Natural killer cell (primary cell): ENCODE measurements around the gene ATG10. TPM values are rescaled to one million over a fixed set of nuclear protein-coding genes. Genes with fewer than 3 reads are reported as not detected.

Experiments
- ATAC-seq, 3 donors: fragments of 150-1000 bp in 2 of 3; fragments of 200-7000 bp in 1 of 3; cut with Tn5 transposase; 1 replicate in 1 of 3; 2 replicates in 2 of 3; pipeline ENCODE4 v1.10.0; 2021; ENCODE audit warnings: mild to moderate bottlenecking in 2 of 3, moderate library complexity in 2 of 3
- DNase-seq, 2 donors: peaks; one replicate each; pipeline versions ENCODE4 v3.0.0 to v3.0.0-alpha.2; 2013 to 2021; ENCODE audit warnings: mixed read lengths in 1 of 2
- H3K27ac ChIP-seq: one replicate; pipeline ENCODE4 v1.5.1; 2013; ENCODE audit warnings: mild to moderate bottlenecking, low read length
- H3K27me3 ChIP-seq: one replicate; pipeline ENCODE4 v1.6.1; 2013; ENCODE audit warnings: low read length; ENCODE audit not compliant: control insufficient read depth, insufficient read depth
- H3K36me3 ChIP-seq: one replicate; pipeline ENCODE4 v1.6.1; 2013; ENCODE audit warnings: low read length; ENCODE audit not compliant: control insufficient read depth, insufficient read depth
- H3K4me1 ChIP-seq: one replicate; pipeline ENCODE4 v1.6.1; 2013; ENCODE audit warnings: low read length; ENCODE audit not compliant: control insufficient read depth, insufficient read depth
- H3K4me3 ChIP-seq: one replicate; pipeline ENCODE4 v1.5.1; 2013; ENCODE audit warnings: low read length
- H3K9me3 ChIP-seq: one replicate; pipeline ENCODE4 v1.6.1; 2013; ENCODE audit warnings: low read length; ENCODE audit not compliant: control insufficient read depth, insufficient read depth
- H3K27ac Mint-ChIP-seq, 2 donors: one replicate each; pipeline ENCODE4 v1.8.0; 2022; ENCODE audit warnings: mild to moderate bottlenecking in 2 of 2, mixed read lengths in 2 of 2, moderate library complexity in 1 of 2
- H3K27me3 Mint-ChIP-seq, 2 donors: one replicate each; pipeline ENCODE4 v1.8.0; 2022; ENCODE audit warnings: low read depth in 2 of 2, mixed read lengths in 2 of 2
- H3K36me3 Mint-ChIP-seq: one replicate; pipeline ENCODE4 v1.8.0; 2022; ENCODE audit warnings: mixed read lengths
- H3K4me1 Mint-ChIP-seq, 2 donors: one replicate each; pipeline ENCODE4 v1.8.0; 2022; ENCODE audit warnings: mixed read lengths in 2 of 2
- H3K4me3 Mint-ChIP-seq: one replicate; pipeline ENCODE4 v1.8.0; 2022; ENCODE audit warnings: mild to moderate bottlenecking, moderate library complexity, mixed read lengths
- H3K9me3 Mint-ChIP-seq, 2 donors: one replicate each; pipeline ENCODE4 v1.8.0; 2022; ENCODE audit warnings: mixed read lengths in 2 of 2
- CTCF ChIP-seq: fragments of 200-600 bp; IDR thresholded peaks from one replicate; pipeline ENCODE4 v1.8.0; 2022; ENCODE audit warnings: antibody characterized with exemption
- WGBS: methylation state at CpG from one replicate; pipeline ENCODE4 v1.1.7; 2013; ENCODE audit warnings: missing lambda C conversion rate; ENCODE audit not compliant: insufficient coverage; 5-methylcytosine and 5-hydroxymethylcytosine counted together
- intact Hi-C: fragments of 100-400 bp; cut with micrococcal nuclease; formaldehyde crosslinking; loops from one replicate; pipeline ENCODE4 v1.14.2; 2022
- total RNA-seq, 4 donors: library from RNA; stranded (reverse); fragments of 120-200 nt in 1 of 4; gene quantifications; one replicate each; pipeline versions ENCODE4 v1.2.3 to v1.2.4, GENCODE V29; 2013 to 2022

Gene ATG10
- total RNA-seq, 3 donors from 2014 or later (not counting 1 experiment from before 2014, with no cell fraction given): 9.0 to 11.5 (median 11.4) TPM

- no CpG with 5 or more reads among the region's 1 CpG for WGBS
- intact Hi-C loops: no loop called here
- no peaks in the 10 kb centered on the region for H3K4me1 ChIP-seq
- Mint-ChIP-seq H3K9me3 (peaks cover 9 to 11% of the 10 kb centered on the region in 2 donors), H3K4me1 (no peaks in the 10 kb centered on the region), H3K4me3 (no peak overlapping the region), H3K27ac (no peak overlapping the region), H3K36me3 (peaks cover 21% of the 10 kb centered on the region), H3K27me3 (no peaks in the 10 kb centered on the region)
- no peak overlapping the region for H3K4me3 ChIP-seq
- ATAC-seq (no peak), DNase-seq (no peak)
- no peak overlapping the region for H3K27ac ChIP-seq
- no peaks in the 10 kb centered on the region for H3K36me3 ChIP-seq
- no peak for TF ChIP-seq CTCF
- H3K9me3 ChIP-seq: peaks cover 3% of the 10 kb centered on the region
- H3K27me3 ChIP-seq: no peaks in the 10 kb centered on the region
These were observed 119.8 kb downstream of the ATG10 start for GRCh38 chr5:82091617-82092016.

- no peaks in the 10 kb centered on the region for H3K4me1 ChIP-seq
- intact Hi-C loops: no loop called here
- Mint-ChIP-seq H3K4me3 (no peak overlapping the region), H3K36me3 (peaks cover 13% of the 10 kb centered on the region), H3K4me1 (no peaks in the 10 kb centered on the region), H3K27me3 (no peaks in the 10 kb centered on the region), H3K9me3 (peaks cover 6 to 8% of the 10 kb centered on the region in 2 donors), H3K27ac (no peak overlapping the region)
- WGBS: 93% methylated on average over 2 of the region's 2 CpGs
- no peak overlapping the region for H3K4me3 ChIP-seq
- H3K27ac ChIP-seq: no peak overlapping the region
- DNase-seq (no peak), ATAC-seq (no peak)
- H3K36me3 ChIP-seq: no peaks in the 10 kb centered on the region
- peaks cover 3% of the 10 kb centered on the region for H3K9me3 ChIP-seq
- no peak for TF ChIP-seq CTCF
- no peaks in the 10 kb centered on the region for H3K27me3 ChIP-seq
These were observed 123.7 kb downstream of the ATG10 start for GRCh38 chr5:82095536-82095935.

- no peak for DNase-seq
- Histone ChIP-seq H3K36me3 (no peaks in the 10 kb centered on the region), H3K4me1 (no peaks in the 10 kb centered on the region), H3K9me3 (peaks cover 3% of the 10 kb centered on the region), H3K27ac (no peak overlapping the region), H3K4me3 (no peak overlapping the region), H3K27me3 (no peaks in the 10 kb centered on the region)
- Mint-ChIP-seq H3K27ac (no peak overlapping the region), H3K4me3 (no peak overlapping the region), H3K27me3 (no peaks in the 10 kb centered on the region), H3K36me3 (peaks cover 13% of the 10 kb centered on the region), H3K9me3 (peaks cover 6 to 8% of the 10 kb centered on the region in 2 donors), H3K4me1 (no peaks in the 10 kb centered on the region)
- TF ChIP-seq CTCF: no peak
- ATAC-seq: no peak
- intact Hi-C loops: no loop called here
These were observed 124.4 kb downstream of the ATG10 start for GRCh38 chr5:82096249-82096648.

DNA sequence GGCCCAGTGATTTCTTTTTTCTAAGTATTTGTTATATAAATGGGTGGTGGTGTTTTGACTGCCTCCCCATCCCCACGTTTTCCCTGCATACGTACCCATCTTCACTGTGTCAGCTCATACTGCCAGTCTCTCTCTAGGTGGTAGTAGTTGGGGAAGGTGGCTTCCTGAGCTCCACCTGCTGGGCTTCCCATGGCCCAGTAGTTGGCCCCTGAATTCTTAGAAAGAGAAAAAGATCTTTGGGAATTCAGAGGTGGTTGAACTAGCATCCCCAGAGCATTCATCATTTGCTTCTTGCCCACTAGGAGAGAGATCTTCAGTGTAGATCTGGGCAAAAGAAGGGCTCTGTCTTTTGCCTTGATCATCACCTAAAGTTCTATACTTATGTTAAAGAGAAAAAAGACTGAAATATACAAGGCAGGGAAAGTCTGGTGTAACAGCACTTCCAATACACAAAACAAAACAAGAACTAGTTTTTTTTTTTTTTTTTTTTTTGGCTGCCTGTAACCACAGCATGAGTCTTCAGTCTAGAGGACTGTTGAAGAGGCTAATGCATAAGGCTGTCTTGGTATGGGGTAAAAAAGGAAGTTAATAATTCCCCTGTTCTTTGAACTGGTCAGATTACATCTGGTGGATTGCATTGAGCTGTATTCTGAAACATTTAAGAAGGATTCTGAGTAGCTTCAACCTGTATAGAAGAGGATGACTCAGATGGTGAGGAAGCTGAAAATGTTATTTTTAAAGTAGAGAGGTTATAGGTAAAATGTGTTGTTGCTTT lies 128.7 kb downstream of the ATG10 start:
- H3K27ac Mint-ChIP-seq: no peak overlapping the region
- no peaks in the 10 kb centered on the region for H3K9me3 ChIP-seq
- no peaks in the 10 kb centered on the region for H3K36me3 ChIP-seq
- ATAC-seq (peak in 2 of 3 donors; percentile 40 to 83), DNase-seq (no peak)
- intact Hi-C loops: no loop called here
- no peaks in the 10 kb centered on the region for H3K4me1 ChIP-seq
- no peaks in the 10 kb centered on the region for H3K4me1 Mint-ChIP-seq
- no peak overlapping the region for H3K27ac ChIP-seq
- no peak for TF ChIP-seq CTCF
- 100% methylated on average over 1 of the region's 2 CpGs for WGBS
- no peaks in the 10 kb centered on the region for H3K36me3 Mint-ChIP-seq
- H3K4me3 ChIP-seq: no peak overlapping the region
- no peaks in the 10 kb centered on the region for H3K27me3 Mint-ChIP-seq
- no peak overlapping the region for H3K4me3 Mint-ChIP-seq
- no peaks in the 10 kb centered on the region for H3K27me3 ChIP-seq
- H3K9me3 Mint-ChIP-seq: no peaks in the 10 kb centered on the region
